ENCODE measurements around the gene ACE.

DNA sequence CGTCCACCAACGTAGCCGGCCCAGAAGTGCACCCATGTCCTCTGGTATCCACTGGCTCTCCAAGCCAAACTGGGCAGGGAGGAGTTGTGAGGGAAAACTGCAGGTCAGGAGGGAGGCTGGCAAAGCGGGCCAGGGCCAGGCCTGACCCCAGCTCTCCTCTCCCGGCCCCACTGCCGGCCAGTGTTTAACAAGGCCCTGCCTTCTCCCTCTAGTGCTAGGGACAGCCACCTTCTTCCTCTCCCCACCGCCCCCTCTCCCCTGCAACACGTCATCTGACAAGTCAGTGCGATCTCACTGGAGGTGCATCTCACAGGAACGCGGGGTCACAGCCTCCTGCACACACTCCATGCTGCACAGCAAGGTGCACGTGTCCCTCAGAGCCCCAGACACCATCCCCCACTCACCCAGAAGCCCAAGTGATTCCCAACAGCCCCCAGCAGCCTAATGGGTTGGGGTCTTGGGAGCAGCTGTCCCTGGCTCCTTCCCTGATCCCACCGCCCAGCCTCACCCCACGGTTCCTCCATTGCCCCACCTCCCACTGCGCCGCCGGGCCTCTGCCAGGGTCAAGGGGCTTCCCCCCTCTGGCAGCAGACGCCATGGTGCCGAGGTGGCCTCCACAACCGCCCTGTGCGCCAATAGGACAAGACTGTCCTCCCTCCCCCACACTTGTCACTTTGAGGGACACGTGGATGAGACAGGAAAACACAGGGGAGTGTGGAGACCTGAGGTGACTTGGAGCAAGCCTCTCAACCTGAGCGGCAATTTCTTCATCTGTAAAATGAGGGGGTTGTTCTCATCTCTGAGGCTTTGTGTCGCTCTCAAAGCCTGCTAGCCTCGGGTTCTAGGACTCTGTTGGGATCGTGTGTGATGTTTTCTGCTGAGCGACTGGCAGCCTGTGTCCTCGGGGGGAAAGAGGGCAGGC, 1.1 kb upstream of the ACE start:
- TF ChIP-seq, protein P1, sequence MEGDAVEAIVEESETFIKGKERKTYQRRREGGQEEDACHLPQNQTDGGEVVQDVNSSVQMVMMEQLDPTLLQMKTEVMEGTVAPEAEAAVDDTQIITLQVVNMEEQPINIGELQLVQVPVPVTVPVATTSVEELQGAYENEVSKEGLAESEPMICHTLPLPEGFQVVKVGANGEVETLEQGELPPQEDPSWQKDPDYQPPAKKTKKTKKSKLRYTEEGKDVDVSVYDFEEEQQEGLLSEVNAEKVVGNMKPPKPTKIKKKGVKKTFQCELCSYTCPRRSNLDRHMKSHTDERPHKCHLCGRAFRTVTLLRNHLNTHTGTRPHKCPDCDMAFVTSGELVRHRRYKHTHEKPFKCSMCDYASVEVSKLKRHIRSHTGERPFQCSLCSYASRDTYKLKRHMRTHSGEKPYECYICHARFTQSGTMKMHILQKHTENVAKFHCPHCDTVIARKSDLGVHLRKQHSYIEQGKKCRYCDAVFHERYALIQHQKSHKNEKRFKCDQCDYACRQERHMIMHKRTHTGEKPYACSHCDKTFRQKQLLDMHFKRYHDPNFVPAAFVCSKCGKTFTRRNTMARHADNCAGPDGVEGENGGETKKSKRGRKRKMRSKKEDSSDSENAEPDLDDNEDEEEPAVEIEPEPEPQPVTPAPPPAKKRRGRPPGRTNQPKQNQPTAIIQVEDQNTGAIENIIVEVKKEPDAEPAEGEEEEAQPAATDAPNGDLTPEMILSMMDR (IDR thresholded peaks at IDR 0.05) = no peak
- TF ChIP-seq POLR2A (IDR thresholded peaks at IDR 0.05) (no peak), EP300 (IDR thresholded peaks at IDR 0.05) (no peak)

Data from gastroesophageal sphincter (tissue), 3 donors.